GM23248 (cell line): ENCODE data around the gene RPL5. TPM values are rescaled to one million over a fixed set of nuclear protein-coding genes. Genes with fewer than 3 reads are reported as not detected.

Experiments used
- DNase-seq: peaks from one replicate; pipeline ENCODE4 v3.0.0-alpha.2; 2015
- H2AFZ ChIP-seq: fragments of 200-600 bp; sonication (generic); 2 replicates; pipeline ENCODE4 v1.6.1; 2016; ENCODE audit warnings: antibody characterized with exemption
- H3F3A ChIP-seq: fragments of 200-600 bp; sonication (generic); 2 replicates; pipeline ENCODE4 v1.6.1; 2016; ENCODE audit warnings: mild to moderate bottlenecking, antibody characterized with exemption, mixed run types; ENCODE audit not compliant: insufficient read depth
- H3K27ac ChIP-seq: fragments of 200-600 bp; sonication (generic); 2 replicates; pipeline ENCODE4 v1.5.1; 2016; ENCODE audit warnings: mild to moderate bottlenecking
- H3K27me3 ChIP-seq: fragments of 200-600 bp; sonication (generic); replicated peaks from 2 replicates; pipeline ENCODE4 v1.6.1; 2016; ENCODE audit warnings: mild to moderate bottlenecking; ENCODE audit not compliant: insufficient read depth
- H3K36me3 ChIP-seq: fragments of 200-600 bp; sonication (generic); 2 replicates; pipeline ENCODE4 v1.6.1; 2016; ENCODE audit warnings: low read depth, mild to moderate bottlenecking
- H3K4me1 ChIP-seq: fragments of 200-600 bp; sonication (generic); 2 replicates; pipeline ENCODE4 v1.6.1; 2016; ENCODE audit warnings: mild to moderate bottlenecking; ENCODE audit not compliant: insufficient read depth
- H3K4me2 ChIP-seq: fragments of 200-600 bp; sonication (generic); one replicate; pipeline ENCODE4 v1.6.1; 2016; ENCODE audit warnings: mild to moderate bottlenecking; ENCODE audit not compliant: unreplicated experiment
- H3K4me3 ChIP-seq: fragments of 200-600 bp; sonication (generic); 2 replicates; pipeline ENCODE4 v1.5.1; 2016; ENCODE audit warnings: mild to moderate bottlenecking
- H3K79me2 ChIP-seq: fragments of 200-600 bp; sonication (generic); 2 replicates; pipeline ENCODE4 v1.6.1; 2016; ENCODE audit warnings: mild to moderate bottlenecking; ENCODE audit not compliant: insufficient read depth
- H3K9ac ChIP-seq: fragments of 200-600 bp; sonication (generic); 2 replicates; pipeline ENCODE4 v1.6.1; 2016; ENCODE audit warnings: mild to moderate bottlenecking
- H3K9me2 ChIP-seq: fragments of 200-600 bp; sonication (generic); 2 replicates; pipeline ENCODE4 v1.6.1; 2016; ENCODE audit warnings: mixed run types, mild to moderate bottlenecking, moderate library complexity; ENCODE audit not compliant: insufficient read depth
- H3K9me3 ChIP-seq: fragments of 200-600 bp; sonication (generic); one replicate; pipeline ENCODE4 v1.6.1; 2017; ENCODE audit warnings: low read depth
- H4K20me1 ChIP-seq: fragments of 200-600 bp; sonication (generic); 2 replicates; pipeline ENCODE4 v1.6.0; 2016; ENCODE audit not compliant: insufficient read depth
- EZH2 ChIP-seq: fragments of 200-600 bp; sonication (generic); IDR thresholded peaks from 2 replicates; pipeline ENCODE4 v1.6.1; 2018; ENCODE audit warnings: antibody characterized with exemption, mild to moderate bottlenecking; ENCODE audit not compliant: insufficient read depth, poor library complexity, severe bottlenecking
- EZH2phosphoT487 ChIP-seq: fragments of 200-600 bp; sonication (generic); IDR thresholded peaks from 2 replicates; pipeline ENCODE4 v1.6.1; 2018; ENCODE audit warnings: antibody characterized with exemption, moderate library complexity, mild to moderate bottlenecking, low read depth; ENCODE audit not compliant: insufficient read depth
- WGBS, 2 experiments: methylation state at CpG; one replicate each; pipeline ENCODE4 v1.1.6; 2015 to 2017; ENCODE audit warnings: low lambda C conversion rate in 2 of 2, low coverage in 1 of 2; ENCODE audit errors: missing lambda C conversion rate in 2 of 2; 5-methylcytosine and 5-hydroxymethylcytosine counted together
- in situ Hi-C: fragments of 300-500 bp; cut with MboI; formaldehyde crosslinking; loops from 2 replicates; pipeline ENCODE4 v1.15.0; 2020
- polyA plus RNA-seq: library from polyadenylated mRNA; unstranded; fragments of >200 nt; fragmentation: Nextera tagmentation; extraction: Ambion mirVana; gene quantifications from 2 replicates; pipeline ENCODE4 v1.2.1, GENCODE V29; 2016
- total RNA-seq: library from RNA; depleted of rRNA; stranded (reverse); fragments of >200 nt; shearing (Covaris generic); gene quantifications from 2 replicates; pipeline ENCODE4 v1.2.3, GENCODE V29; 2014

Gene RPL5
- total and polyA plus RNA-seq, 2 experiments from 2014 or later = 750 to 1,075 TPM

DNA sequence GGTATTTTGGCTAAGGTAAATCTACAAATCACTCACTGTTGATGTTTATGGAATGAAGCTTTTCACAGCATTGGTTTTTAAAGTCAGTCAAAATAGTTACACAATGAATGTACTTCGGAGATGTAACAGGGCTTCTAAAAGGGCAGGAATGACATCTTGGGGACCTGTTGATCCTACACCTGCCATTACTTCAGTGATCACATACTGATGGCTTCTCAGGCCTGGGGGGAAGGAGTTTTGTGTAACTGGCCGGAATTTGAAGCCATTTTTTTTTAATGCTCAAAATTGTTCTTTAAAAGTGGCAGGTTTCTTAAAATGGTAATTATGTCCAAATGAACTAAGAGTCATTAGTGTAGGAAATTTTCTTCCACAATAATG is 11.2 kb downstream of the RPL5 start:
- 47 to 50% methylated on average over 2 of the region's 2 CpGs for WGBS, 2 experiments
- no peaks in the 10 kb centered on the region for H3K27me3 ChIP-seq
- H3K4me3 ChIP-seq = no peak overlapping the region
- H3K79me2 ChIP-seq = peaks cover 34% of the 10 kb centered on the region
- H3K4me2 ChIP-seq = no peak overlapping the region
- peaks cover 17% of the 10 kb centered on the region for H3K4me1 ChIP-seq
- no peaks in the 10 kb centered on the region for H3K9me3 ChIP-seq
- in situ Hi-C loops = no loop called here
- TF ChIP-seq EZH2 (no peak), EZH2phosphoT487 (no peak)
- no peak overlapping the region for H3K27ac ChIP-seq
- H2AFZ ChIP-seq = no peak overlapping the region
- H4K20me1 ChIP-seq = peaks cover 31% of the 10 kb centered on the region
- peaks cover 62% of the 10 kb centered on the region for H3K36me3 ChIP-seq
- H3K9ac ChIP-seq = no peak overlapping the region
- no peaks in the 10 kb centered on the region for H3K9me2 ChIP-seq
- peaks cover 71% of the 10 kb centered on the region for H3F3A ChIP-seq
- no peak for DNase-seq

DNA sequence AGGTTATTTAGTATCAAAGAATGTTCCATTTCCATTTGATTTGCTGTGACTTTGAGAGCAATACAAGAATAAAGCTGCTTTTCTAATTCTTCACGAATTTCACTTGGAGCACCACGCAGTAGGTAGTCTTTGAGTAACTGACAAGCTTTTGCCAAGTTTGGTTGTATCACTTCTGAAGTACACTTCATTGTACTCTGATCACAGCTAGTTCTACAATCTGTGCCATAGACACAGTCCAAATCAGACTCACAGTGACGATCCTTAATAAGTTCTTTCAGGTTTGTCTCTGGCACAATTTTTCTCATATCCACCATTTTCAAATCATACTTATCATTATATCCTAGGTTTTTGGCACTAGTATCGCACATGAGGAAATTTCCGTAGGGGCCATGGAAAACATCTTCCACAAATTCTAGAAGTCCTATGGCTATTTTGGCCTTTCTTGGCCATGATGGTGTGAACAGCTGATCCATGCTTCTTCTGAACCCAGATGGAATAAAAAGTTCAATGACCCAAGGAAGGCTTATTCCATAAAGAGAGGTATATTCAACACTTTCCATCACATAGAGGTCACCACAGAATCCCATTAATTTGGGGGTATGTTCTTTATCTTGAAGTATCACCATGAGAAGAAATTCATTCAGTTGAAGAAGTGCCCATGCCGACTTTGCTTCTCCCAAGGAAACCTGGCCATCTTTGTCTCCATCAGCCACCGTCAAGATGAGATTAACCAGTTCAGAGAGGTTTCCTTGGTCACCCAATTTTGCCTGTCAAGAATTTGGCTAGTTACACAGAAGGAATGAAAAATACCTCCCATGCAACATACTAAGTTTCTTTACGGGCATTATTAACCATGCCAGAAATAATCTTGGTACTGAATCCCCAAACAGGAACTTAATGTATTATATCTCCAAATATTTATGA is 11.9 kb downstream of the RPL5 start:
- in situ Hi-C loops = no loop called here
- peaks cover 24% of the 10 kb centered on the region for H4K20me1 ChIP-seq
- DNase-seq = no peak
- H3K4me3 ChIP-seq = no peak overlapping the region
- peaks cover 65% of the 10 kb centered on the region for H3F3A ChIP-seq
- no peaks in the 10 kb centered on the region for H3K27me3 ChIP-seq
- peaks cover 56% of the 10 kb centered on the region for H3K36me3 ChIP-seq
- H2AFZ ChIP-seq = no peak overlapping the region
- peaks cover 11% of the 10 kb centered on the region; the same call in 1 of the 2 replicates for H3K4me1 ChIP-seq
- no peak overlapping the region for H3K27ac ChIP-seq
- no peaks in the 10 kb centered on the region for H3K9me2 ChIP-seq
- H3K4me2 ChIP-seq = no peak overlapping the region
- no peaks in the 10 kb centered on the region for H3K9me3 ChIP-seq
- no peak overlapping the region for H3K9ac ChIP-seq
- 91 to 93% methylated on average over 8 of the region's 8 CpGs for WGBS, 2 experiments
- peaks cover 27% of the 10 kb centered on the region for H3K79me2 ChIP-seq
- no peak for TF ChIP-seq EZH2
- TF ChIP-seq EZH2phosphoT487 = no peak

DNA sequence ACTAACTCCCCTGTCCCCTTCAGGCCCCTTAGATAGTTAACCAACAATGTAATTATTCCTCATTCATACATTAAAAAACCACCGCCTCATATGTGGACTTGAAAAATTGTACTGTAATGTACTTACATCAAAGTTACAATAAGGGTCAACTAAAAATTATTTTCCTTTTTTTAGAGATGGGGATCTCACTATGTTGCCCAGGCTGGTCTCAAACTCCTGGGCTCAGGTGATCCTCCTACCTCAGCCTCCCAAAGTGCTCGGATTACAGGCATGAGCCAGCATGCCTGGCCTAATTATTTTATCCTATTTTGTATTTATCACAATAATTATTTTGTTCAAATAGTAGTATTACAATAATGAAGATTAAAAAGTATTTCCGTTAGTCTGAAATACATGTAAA is 12.6 kb downstream of the RPL5 start:
- Histone ChIP-seq H3K4me2 (no peak overlapping the region), H3K4me3 (no peak overlapping the region), H3F3A (peaks cover 57% of the 10 kb centered on the region), H3K9me3 (no peaks in the 10 kb centered on the region), H3K27me3 (no peaks in the 10 kb centered on the region), H2AFZ (no peak overlapping the region), H3K27ac (no peak overlapping the region), H3K4me1 (0 out of 2 replicates have a peak, but pooled peaks cover 3% of the 10 kb centered on the region), H3K79me2 (peaks cover 20% of the 10 kb centered on the region), H3K36me3 (peaks cover 48% of the 10 kb centered on the region), H3K9me2 (no peaks in the 10 kb centered on the region), H3K9ac (no peak overlapping the region), H4K20me1 (peaks cover 17% of the 10 kb centered on the region)
- 95 to 99% methylated on average over 3 of the region's 3 CpGs for WGBS, 2 experiments
- no peak for TF ChIP-seq EZH2phosphoT487
- TF ChIP-seq EZH2 = no peak
- DNase-seq = no peak
- in situ Hi-C loops = no loop called here

DNA sequence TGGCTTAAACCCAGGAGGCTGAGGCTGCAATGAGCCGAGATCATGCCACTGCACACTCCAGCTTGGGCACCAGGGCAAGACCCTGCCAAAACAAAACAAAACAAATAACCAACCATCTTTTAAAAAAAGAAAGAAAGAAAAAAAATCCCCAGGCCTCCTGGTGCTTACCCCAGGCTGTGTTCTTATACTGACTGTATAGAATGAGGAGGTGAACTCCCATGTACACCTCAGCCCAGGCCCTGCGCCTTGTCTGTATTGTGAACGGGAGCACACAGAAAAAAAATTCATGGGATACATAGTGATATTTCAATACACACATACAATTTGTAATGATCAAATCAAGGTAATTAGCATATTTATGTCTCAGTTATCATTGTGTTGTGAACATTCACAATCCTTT is 14.1 kb downstream of the RPL5 start:
- Histone ChIP-seq H3K9me3 (no peaks in the 10 kb centered on the region), H3K9ac (no peak overlapping the region), H3K4me1 (no peaks in the 10 kb centered on the region), H3K9me2 (no peaks in the 10 kb centered on the region), H2AFZ (no peak overlapping the region), H3K79me2 (peaks cover 5% of the 10 kb centered on the region), H3K36me3 (peaks cover 34% of the 10 kb centered on the region), H3K27ac (no peak overlapping the region), H3K4me3 (no peak overlapping the region), H3F3A (peaks cover 45% of the 10 kb centered on the region), H4K20me1 (peaks cover 5% of the 10 kb centered on the region; the same call in 1 of the 2 replicates), H3K4me2 (no peak overlapping the region), H3K27me3 (no peaks in the 10 kb centered on the region)
- TF ChIP-seq EZH2 (no peak), EZH2phosphoT487 (no peak)
- in situ Hi-C loops = no loop called here
- 65% methylated on average over 3 of the region's 3 CpGs for WGBS, 2 experiments
- no peak for DNase-seq
